Activated T-cell treated with anti-CD3 and anti-CD28 coated beads, Interleukin-2, amount 50 U/mL, for 72 hours (primary cell): ENCODE results near the gene C1QTNF12. TPM values are rescaled to one million over a fixed set of nuclear protein-coding genes. Genes with fewer than 3 reads are reported as not detected.
A peak's percentile ranks its signal among the peaks of the same experiment; 100 is the strongest.

Source experiments
- ATAC-seq, 2 donors: fragments of 150-1000 bp; cut with Tn5 transposase; replicated peaks in 1 of 2; 2 replicates each; pipeline ENCODE4 v1.10.0; 2021; ENCODE audit warnings: moderate library complexity in 2 of 2, mild to moderate bottlenecking in 1 of 2
- DNase-seq, 2 donors: peaks; one replicate each; pipeline ENCODE4 v3.0.0; 2021 to 2022; ENCODE audit warnings: mixed read lengths in 1 of 2
- H3K27ac Mint-ChIP-seq: one replicate; pipeline ENCODE4 v1.8.0; 2022; ENCODE audit warnings: mild to moderate bottlenecking, moderate library complexity, mixed read lengths
- H3K27me3 Mint-ChIP-seq: one replicate; pipeline ENCODE4 v1.8.0; 2022; ENCODE audit warnings: low read depth, mixed read lengths
- H3K36me3 Mint-ChIP-seq, 2 donors: one replicate each; pipeline ENCODE4 v1.8.0; 2022; ENCODE audit warnings: mixed read lengths in 2 of 2, mild to moderate bottlenecking in 1 of 2; ENCODE audit not compliant: insufficient read depth in 2 of 2
- H3K4me1 Mint-ChIP-seq: one replicate; pipeline ENCODE4 v1.8.0; 2022; ENCODE audit warnings: low read depth, mixed read lengths
- H3K4me3 Mint-ChIP-seq, 2 donors: one replicate each; pipeline ENCODE4 v1.8.0; 2022; ENCODE audit warnings: mild to moderate bottlenecking in 2 of 2, mixed read lengths in 2 of 2, moderate library complexity in 2 of 2
- H3K9me3 Mint-ChIP-seq, 2 donors: one replicate each; pipeline ENCODE4 v1.8.0; 2022; ENCODE audit warnings: mixed read lengths in 2 of 2
- total RNA-seq, 2 donors: library from RNA; stranded (reverse); gene quantifications; one replicate each; pipeline ENCODE4 v1.2.3, GENCODE V29; 2022

Gene C1QTNF12
- total RNA-seq, 2 donors from 2014 or later, result 8.1 to 14.2 TPM

- Mint-ChIP-seq H3K4me3 (no peak overlapping the region), H3K4me1 (peaks cover 12% of the 10 kb centered on the region), H3K9me3 (peaks cover 0 to 2% of the 10 kb centered on the region in 2 donors), H3K36me3 (no peaks in the 10 kb centered on the region), H3K27me3 (no peaks in the 10 kb centered on the region), H3K27ac (no peak overlapping the region)
- DNase-seq, result no peak
- ATAC-seq, result no peak
These were observed 40.1 kb upstream of the C1QTNF12 start for GRCh38 chr1:1286313-1287261.

DNA sequence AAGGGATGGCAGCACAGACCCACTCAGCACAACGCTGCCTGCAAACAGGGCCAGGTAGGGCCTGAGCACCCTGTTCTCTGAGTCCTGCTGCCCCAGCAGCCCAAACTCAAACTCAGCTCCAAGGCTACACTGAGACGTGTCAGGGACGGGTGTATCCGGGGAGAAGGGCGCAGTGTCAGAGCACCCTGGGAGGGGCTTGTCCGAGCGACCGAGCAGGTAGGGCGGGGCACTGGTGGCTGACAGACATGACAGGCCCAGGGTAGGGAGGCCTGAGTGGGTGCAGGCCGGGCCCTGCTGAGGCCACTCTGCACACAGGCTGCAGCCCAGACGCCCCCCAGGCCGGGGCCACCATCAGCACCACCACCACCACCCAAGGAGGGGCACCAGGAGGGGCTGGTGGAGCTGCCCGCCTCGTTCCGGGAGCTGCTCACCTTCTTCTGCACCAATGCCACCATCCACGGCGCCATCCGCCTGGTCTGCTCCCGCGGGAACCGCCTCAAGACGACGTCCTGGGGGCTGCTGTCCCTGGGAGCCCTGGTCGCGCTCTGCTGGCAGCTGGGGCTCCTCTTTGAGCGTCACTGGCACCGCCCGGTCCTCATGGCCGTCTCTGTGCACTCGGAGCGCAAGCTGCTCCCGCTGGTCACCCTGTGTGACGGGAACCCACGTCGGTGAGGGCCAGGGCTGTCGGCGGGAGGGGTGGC, 39.2 kb upstream of the C1QTNF12 start:
- peaks cover 12% of the 10 kb centered on the region for H3K4me1 Mint-ChIP-seq
- H3K36me3 Mint-ChIP-seq, result no peaks in the 10 kb centered on the region
- no peaks in the 10 kb centered on the region for H3K27me3 Mint-ChIP-seq
- no peak for DNase-seq
- H3K9me3 Mint-ChIP-seq, result peaks cover 0 to 2% of the 10 kb centered on the region in 2 donors
- ATAC-seq, result no peak
- no peak overlapping the region for H3K4me3 Mint-ChIP-seq
- no peak overlapping the region for H3K27ac Mint-ChIP-seq

GRCh38 chr1:1285102-1285571, 38.6 kb upstream of the C1QTNF12 start:
- ATAC-seq (no peak), DNase-seq (no peak)
- no peaks in the 10 kb centered on the region for H3K27me3 Mint-ChIP-seq
- no peak overlapping the region for H3K4me3 Mint-ChIP-seq
- peaks cover 12% of the 10 kb centered on the region for H3K4me1 Mint-ChIP-seq
- H3K36me3 Mint-ChIP-seq, result no peaks in the 10 kb centered on the region
- H3K27ac Mint-ChIP-seq, result no peak overlapping the region
- peaks cover 0 to 2% of the 10 kb centered on the region in 2 donors for H3K9me3 Mint-ChIP-seq

- Mint-ChIP-seq H3K36me3 (no peaks in the 10 kb centered on the region), H3K4me3 (no peak overlapping the region), H3K27ac (no peak overlapping the region), H3K4me1 (peaks cover 12% of the 10 kb centered on the region), H3K9me3 (peaks cover 0 to 2% of the 10 kb centered on the region in 2 donors), H3K27me3 (no peaks in the 10 kb centered on the region)
- ATAC-seq, result no peak
- DNase-seq, result no peak
These were observed 37.9 kb upstream of the C1QTNF12 start for GRCh38 chr1:1284221-1285101.

GRCh38 chr1:1283821-1284220, 37.3 kb upstream of the C1QTNF12 start:
- Mint-ChIP-seq H3K36me3 (no peaks in the 10 kb centered on the region), H3K4me1 (peaks cover 12% of the 10 kb centered on the region), H3K4me3 (no peak overlapping the region), H3K27ac (no peak overlapping the region), H3K9me3 (peaks cover 0 to 2% of the 10 kb centered on the region in 2 donors), H3K27me3 (no peaks in the 10 kb centered on the region)
- DNase-seq, result no peak
- ATAC-seq, result no peak

DNA sequence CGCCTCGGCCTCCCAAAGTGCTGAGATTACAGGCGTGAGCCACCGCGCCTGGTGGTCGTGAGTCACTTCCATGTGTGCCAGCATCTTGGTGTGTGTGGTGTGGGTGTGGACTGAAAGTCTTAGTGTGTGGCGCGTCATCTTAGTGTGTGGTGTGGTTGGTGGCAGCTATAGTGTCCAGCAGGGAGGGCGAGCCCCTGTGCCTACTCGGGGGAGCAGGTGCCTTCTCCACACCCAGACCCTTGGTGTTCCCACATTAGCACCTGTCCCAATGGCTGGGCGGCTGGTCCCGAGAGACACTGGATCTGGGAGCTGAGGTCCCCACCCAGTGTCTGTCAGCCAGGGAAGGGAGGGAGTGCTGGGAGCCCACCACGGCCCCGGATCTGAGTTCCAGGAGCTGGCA, 36.5 kb upstream of the C1QTNF12 start:
- Mint-ChIP-seq H3K36me3 (no peaks in the 10 kb centered on the region), H3K4me1 (peaks cover 12% of the 10 kb centered on the region), H3K27ac (no peak overlapping the region), H3K9me3 (peaks cover 0 to 2% of the 10 kb centered on the region in 2 donors), H3K27me3 (no peaks in the 10 kb centered on the region), H3K4me3 (no peak overlapping the region)
- peak; percentile 65 to 76 for ATAC-seq
- peak; percentile 54 to 56 for DNase-seq

DNA sequence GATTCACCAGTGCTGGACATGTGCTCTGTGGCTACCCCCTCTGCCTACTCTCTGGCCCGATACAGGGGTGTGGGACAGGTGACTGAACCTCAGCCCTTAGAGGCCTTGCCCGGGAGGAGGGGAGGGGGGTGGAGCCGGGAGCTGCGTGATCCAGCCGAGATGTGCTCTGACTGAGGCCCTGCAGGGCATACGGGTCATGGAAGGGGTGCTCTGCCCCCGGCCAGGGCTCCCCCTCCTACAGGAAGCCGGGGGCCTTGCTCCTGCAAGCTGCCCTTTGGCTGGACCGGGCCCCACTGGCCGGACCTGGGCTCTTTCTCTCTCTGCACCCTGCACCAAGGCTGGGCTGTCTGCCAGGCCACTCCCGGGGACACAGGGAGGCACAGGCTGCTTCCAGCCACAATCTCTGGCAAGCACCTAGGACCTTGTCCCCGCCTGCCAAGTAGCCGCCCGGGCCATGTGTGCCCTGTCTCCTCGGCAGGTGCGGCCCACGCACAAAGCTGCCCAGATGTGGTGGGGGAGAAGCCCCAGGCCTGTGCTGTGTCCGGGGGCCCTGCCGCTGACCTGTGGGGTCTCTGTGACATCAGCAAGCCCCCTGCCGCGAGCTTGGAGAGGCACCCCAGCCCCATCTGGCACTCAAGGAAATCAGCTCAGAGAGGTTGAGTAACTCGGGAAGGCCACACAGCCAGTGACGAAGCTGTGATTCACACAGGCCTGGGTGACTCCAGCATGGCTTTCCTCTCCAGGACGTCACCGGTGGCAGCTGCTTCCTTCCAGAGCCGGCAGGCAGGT, 35.2 kb upstream of the C1QTNF12 start:
- Mint-ChIP-seq H3K27me3 (no peaks in the 10 kb centered on the region), H3K27ac (no peak overlapping the region), H3K36me3 (no peaks in the 10 kb centered on the region), H3K4me1 (peaks cover 12% of the 10 kb centered on the region), H3K4me3 (no peak overlapping the region), H3K9me3 (peaks cover 0 to 2% of the 10 kb centered on the region in 2 donors)
- DNase-seq (no peak), ATAC-seq (peak; percentile 19 to 57)

DNA sequence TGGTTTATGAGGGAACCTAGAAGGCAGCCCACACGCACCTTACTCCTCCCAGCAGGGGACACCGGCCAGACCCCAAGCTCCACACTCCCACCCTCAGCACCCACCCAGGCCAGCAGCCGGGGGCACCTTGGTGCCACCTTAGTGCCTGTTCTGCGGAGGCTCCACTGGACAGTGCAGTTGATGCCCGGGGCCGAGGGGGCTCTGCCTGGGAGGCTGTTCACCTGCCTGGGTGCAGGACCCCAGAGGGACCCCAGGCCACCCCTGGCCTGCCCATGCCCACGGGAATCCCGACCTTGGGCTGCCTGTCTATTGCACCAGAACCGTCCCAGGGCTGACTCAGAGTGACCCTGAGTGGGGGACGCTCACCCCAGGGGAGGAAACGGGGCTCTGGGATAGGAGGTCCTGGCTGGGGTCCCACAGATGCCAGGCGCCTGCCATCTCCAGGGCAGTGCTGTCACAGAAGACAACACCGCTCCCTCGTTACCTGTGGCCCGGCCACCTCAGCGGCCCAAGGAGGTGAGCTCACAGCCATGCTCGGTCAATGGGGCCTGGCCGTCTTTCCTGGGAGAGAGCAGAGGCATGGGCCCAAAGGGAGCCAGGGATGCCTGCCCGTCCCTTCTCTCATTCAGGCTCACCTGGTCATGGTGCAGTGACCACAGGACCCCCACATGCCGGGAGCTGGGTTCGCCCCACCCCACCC, 34.4 kb upstream of the C1QTNF12 start:
- Mint-ChIP-seq H3K27me3 (no peaks in the 10 kb centered on the region), H3K36me3 (no peaks in the 10 kb centered on the region), H3K27ac (no peak overlapping the region), H3K4me1 (peaks cover 12% of the 10 kb centered on the region), H3K9me3 (peaks cover 0 to 2% of the 10 kb centered on the region in 2 donors), H3K4me3 (no peak overlapping the region)
- DNase-seq (no peak), ATAC-seq (no peak)

DNA sequence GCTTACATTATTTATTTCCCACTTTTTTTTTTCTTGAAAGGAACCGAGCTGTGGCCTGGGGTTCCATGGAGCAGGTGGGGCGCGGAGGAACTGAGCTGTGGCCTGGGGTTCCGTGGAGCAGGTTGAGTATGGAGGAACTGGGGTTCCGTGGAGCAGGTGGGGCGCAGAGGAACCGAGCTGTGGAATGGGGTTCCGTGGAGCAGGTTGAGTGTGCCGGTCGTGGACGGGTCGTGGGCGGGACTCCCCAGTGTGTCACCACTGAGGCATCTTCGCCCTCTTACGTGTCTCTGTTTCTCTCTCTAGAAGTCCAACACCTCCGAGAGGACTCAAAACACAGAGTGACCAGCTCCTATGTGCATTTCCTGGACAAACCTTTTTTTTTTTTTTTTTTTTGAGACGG, 32.5 kb upstream of the C1QTNF12 start:
- Mint-ChIP-seq H3K9me3 (peaks cover 0 to 2% of the 10 kb centered on the region in 2 donors), H3K27me3 (no peaks in the 10 kb centered on the region), H3K4me3 (no peak overlapping the region), H3K27ac (no peak overlapping the region), H3K4me1 (peaks cover 17% of the 10 kb centered on the region), H3K36me3 (no peaks in the 10 kb centered on the region)
- DNase-seq (no peak), ATAC-seq (no peak)

DNA sequence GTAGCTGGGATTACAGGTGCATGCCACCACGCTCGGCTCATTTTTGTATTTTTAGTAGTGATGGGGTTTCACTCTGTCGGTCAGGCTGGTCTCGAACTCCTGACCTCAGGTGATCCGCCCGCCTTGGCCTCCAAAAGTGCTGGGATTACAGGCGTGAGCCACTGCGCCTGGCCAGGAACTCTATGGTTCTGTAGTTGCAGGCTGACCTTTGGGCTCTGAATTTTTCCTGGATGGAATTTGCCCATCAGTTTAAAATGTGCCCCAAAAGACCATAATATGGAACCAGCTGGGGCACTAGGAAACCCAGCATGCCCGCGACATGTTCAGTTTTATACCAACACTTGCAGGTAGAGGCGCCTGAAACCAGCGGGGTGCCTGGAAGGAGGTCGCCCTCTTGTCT, 32.1 kb upstream of the C1QTNF12 start:
- ATAC-seq, result no peak
- H3K27me3 Mint-ChIP-seq, result no peaks in the 10 kb centered on the region
- H3K36me3 Mint-ChIP-seq, result no peaks in the 10 kb centered on the region
- H3K4me3 Mint-ChIP-seq, result no peak overlapping the region
- H3K4me1 Mint-ChIP-seq, result peaks cover 16% of the 10 kb centered on the region
- H3K27ac Mint-ChIP-seq, result no peak overlapping the region
- no peak for DNase-seq
- peaks cover 0 to 2% of the 10 kb centered on the region in 2 donors for H3K9me3 Mint-ChIP-seq

GRCh38 chr1:1275836-1276235, 29.3 kb upstream of the C1QTNF12 start:
- H3K4me1 Mint-ChIP-seq, result peaks cover 25% of the 10 kb centered on the region
- peak overlapping the region; percentile 8 to 10 for H3K4me3 Mint-ChIP-seq
- DNase-seq (no peak), ATAC-seq (no peak)
- peak overlapping the region; percentile 81 for H3K27ac Mint-ChIP-seq
- peaks cover 0 to 3% of the 10 kb centered on the region in 2 donors for H3K36me3 Mint-ChIP-seq
- H3K9me3 Mint-ChIP-seq, result no peaks in the 10 kb centered on the region
- H3K27me3 Mint-ChIP-seq, result no peaks in the 10 kb centered on the region
